NT2/D1 (cell line): Measurements from ENCODE around the gene HOXA5.
A peak's percentile ranks its signal among the peaks of the same experiment; 100 is the strongest.

Experiments used
- DNase-seq: peaks from one replicate; pipeline ENCODE4 v3.0.0-alpha.2; 2011; ENCODE audit warnings: low read depth, low spot score
- H3K27me3 ChIP-seq: 2 replicates; pipeline ENCODE4 v1.6.0; 2011; ENCODE audit warnings: mild to moderate bottlenecking; ENCODE audit not compliant: insufficient read length, insufficient read depth
- H3K36me3 ChIP-seq: 2 replicates; pipeline ENCODE4 v1.6.1; 2011; ENCODE audit warnings: mild to moderate bottlenecking, low read length, mixed read lengths; ENCODE audit not compliant: insufficient read depth, insufficient read length
- H3K4me1 ChIP-seq: 2 replicates; pipeline ENCODE4 v1.5.1; 2011; ENCODE audit not compliant: insufficient read depth, insufficient read length
- H3K4me3 ChIP-seq: 2 replicates; pipeline ENCODE4 v1.5.1; 2011; ENCODE audit warnings: low read depth; ENCODE audit not compliant: insufficient read length
- H3K9ac ChIP-seq: 2 replicates; pipeline ENCODE4 v1.6.0; 2011; ENCODE audit warnings: low read depth; ENCODE audit not compliant: insufficient read length
- H3K9me3 ChIP-seq: 2 replicates; pipeline ENCODE4 v1.5.1; 2011; ENCODE audit warnings: mild to moderate bottlenecking, low read length; ENCODE audit not compliant: insufficient read depth
- SUZ12 ChIP-seq: IDR thresholded peaks from 2 replicates; pipeline ENCODE4 v1.6.1; 2011; ENCODE audit not compliant: insufficient read length, insufficient read depth; ENCODE audit errors: extremely low read depth
- YY1 ChIP-seq: IDR thresholded peaks from 2 replicates; pipeline ENCODE4 v1.6.1; 2011; ENCODE audit not compliant: insufficient read length, insufficient read depth
- ZNF274 ChIP-seq: IDR thresholded peaks from 2 replicates; pipeline ENCODE4 v1.6.1; 2011; ENCODE audit warnings: mild to moderate bottlenecking, low read depth, low read length

The HOXA5 gene

GRCh38 chr7:27184337-27185012 is 41.0 kb upstream of the HOXA5 start:
- H3K9ac ChIP-seq = peak overlapping the region; percentile 42
- H3K27me3 ChIP-seq = peaks cover 100% of the 10 kb centered on the region
- H3K4me1 ChIP-seq = peaks cover 27% of the 10 kb centered on the region
- peak; percentile 46 for TF ChIP-seq SUZ12
- TF ChIP-seq ZNF274 = no peak
- no peak for TF ChIP-seq YY1
- no peaks in the 10 kb centered on the region for H3K9me3 ChIP-seq
- no peaks in the 10 kb centered on the region for H3K36me3 ChIP-seq
- no peak for DNase-seq
- H3K4me3 ChIP-seq = peak overlapping the region; percentile 23

GRCh38 chr7:27183682-27184336 is 40.3 kb upstream of the HOXA5 start:
- Histone ChIP-seq H3K9ac (peak overlapping the region; percentile 18), H3K4me3 (peak overlapping the region; percentile 23)

GRCh38 chr7:27182861-27183681 is 39.6 kb upstream of the HOXA5 start:
- H3K4me1 ChIP-seq = peaks cover 19% of the 10 kb centered on the region
- no peaks in the 10 kb centered on the region for H3K36me3 ChIP-seq
- H3K9ac ChIP-seq = no peak overlapping the region
- DNase-seq = no peak
- no peak overlapping the region for H3K4me3 ChIP-seq
- peaks cover 100% of the 10 kb centered on the region for H3K27me3 ChIP-seq
- TF ChIP-seq YY1 = no peak
- TF ChIP-seq SUZ12 = peak; percentile 69
- H3K9me3 ChIP-seq = no peaks in the 10 kb centered on the region

More at GRCh38 chr7:27183682-27184336, 40.3 kb upstream of the HOXA5 start:
- peaks cover 22% of the 10 kb centered on the region for H3K4me1 ChIP-seq
- DNase-seq = no peak
- TF ChIP-seq ZNF274 = no peak
- no peak for TF ChIP-seq YY1
- TF ChIP-seq SUZ12 = peak; percentile 78
- H3K9me3 ChIP-seq = no peaks in the 10 kb centered on the region
- no peaks in the 10 kb centered on the region for H3K36me3 ChIP-seq
- H3K27me3 ChIP-seq = peaks cover 100% of the 10 kb centered on the region

- Histone ChIP-seq H3K4me1 (peaks cover 14% of the 10 kb centered on the region), H3K4me3 (no peak overlapping the region), H3K27me3 (peaks cover 100% of the 10 kb centered on the region), H3K9ac (no peak overlapping the region), H3K9me3 (no peaks in the 10 kb centered on the region), H3K36me3 (no peaks in the 10 kb centered on the region)
- TF ChIP-seq SUZ12 (no peak), YY1 (no peak), ZNF274 (no peak)
- no peak for DNase-seq
Measured at GRCh38 chr7:27182285-27182841, 38.9 kb upstream of the HOXA5 start.

GRCh38 chr7:27181795-27182275 is 38.4 kb upstream of the HOXA5 start:
- Histone ChIP-seq H3K27me3 (peaks cover 100% of the 10 kb centered on the region), H3K9me3 (no peaks in the 10 kb centered on the region), H3K4me3 (no peak overlapping the region), H3K9ac (no peak overlapping the region), H3K4me1 (peaks cover 14% of the 10 kb centered on the region), H3K36me3 (no peaks in the 10 kb centered on the region)
- DNase-seq = no peak
- TF ChIP-seq SUZ12 (peak; percentile 27), ZNF274 (no peak)

GRCh38 chr7:27180431-27181420 is 37.2 kb upstream of the HOXA5 start:
- TF ChIP-seq YY1 (no peak), SUZ12 (peak; percentile 26), ZNF274 (no peak)
- H3K36me3 ChIP-seq = no peaks in the 10 kb centered on the region
- H3K9me3 ChIP-seq = no peaks in the 10 kb centered on the region
- H3K27me3 ChIP-seq = peaks cover 100% of the 10 kb centered on the region
- H3K4me1 ChIP-seq = peaks cover 13% of the 10 kb centered on the region
- H3K9ac ChIP-seq = no peak overlapping the region
- no peak for DNase-seq
- no peak overlapping the region for H3K4me3 ChIP-seq
